HepG2 (cell line): Measurements from ENCODE around the gene RSKR. TPM values are rescaled to one million over a fixed set of nuclear protein-coding genes. Genes with fewer than 3 reads are reported as not detected.
A peak's percentile ranks its signal among the peaks of the same experiment; 100 is the strongest.

Experiments used
- ATM ChIP-seq: fragments of 450-650 bp; IDR thresholded peaks from 2 replicates; pipeline ENCODE4 v1.7.1; 2017; ENCODE audit warnings: mild to moderate bottlenecking, borderline replicate concordance
- BHLHE40 ChIP-seq: IDR thresholded peaks from 2 replicates; pipeline ENCODE4 v1.6.1; 2011; ENCODE audit warnings: low read length, improper control_type of control experiment
- FOXA1 ChIP-seq, 2 experiments: fragments of 450-650 bp in 1 of 2; sonication (generic) in 1 of 2; formaldehyde crosslinking in 1 of 2; IDR thresholded peaks; 2 replicates each; pipeline versions ENCODE4 v1.4.0 to v1.6.1; 2016 to 2020; ENCODE audit warnings: missing genetic modification reagents in 1 of 2
- GTF3A ChIP-seq: sonication (generic); formaldehyde crosslinking; conservative IDR thresholded peaks from 2 replicates; pipeline ENCODE4 v1.4.0; 2020; ENCODE audit warnings: mild to moderate bottlenecking, missing genetic modification reagents
- HMGA1 ChIP-seq: sonication (generic); formaldehyde crosslinking; conservative IDR thresholded peaks from 2 replicates; pipeline ENCODE4 v1.4.0; 2020; ENCODE audit warnings: missing genetic modification reagents
- HNF1A ChIP-seq, 2 experiments: sonication (generic) in 1 of 2; formaldehyde crosslinking in 1 of 2; IDR thresholded peaks; 2 replicates each; pipeline versions ENCODE4 v1.4.0 to v1.6.1; 2016 to 2020; ENCODE audit warnings: borderline replicate concordance in 1 of 2, low read depth in 1 of 2, mild to moderate bottlenecking in 1 of 2, missing genetic modification reagents in 1 of 2
- HOXD1 ChIP-seq: sonication (generic); formaldehyde crosslinking; IDR thresholded peaks from 2 replicates; pipeline ENCODE4 v1.5.0; 2020; ENCODE audit warnings: missing genetic modification reagents
- ISL2 ChIP-seq: sonication (generic); formaldehyde crosslinking; IDR thresholded peaks from 2 replicates; pipeline ENCODE4 v1.5.0; 2020; ENCODE audit warnings: missing genetic modification reagents
- MEIS1 ChIP-seq: sonication (generic); formaldehyde crosslinking; IDR thresholded peaks from 2 replicates; pipeline ENCODE4 v1.9.0; 2021; ENCODE audit warnings: mild to moderate bottlenecking, missing genetic modification reagents, moderate library complexity, borderline replicate concordance
- NFYB ChIP-seq: sonication (generic); formaldehyde crosslinking; IDR thresholded peaks from 2 replicates; pipeline ENCODE4 v1.4.0; 2020; ENCODE audit warnings: missing genetic modification reagents
- NRL ChIP-seq: sonication (generic); formaldehyde crosslinking; IDR thresholded peaks from 2 replicates; pipeline ENCODE4 v1.5.0; 2020; ENCODE audit warnings: missing genetic modification reagents, mild to moderate bottlenecking, moderate library complexity, borderline replicate concordance
- PAX8 ChIP-seq: sonication (generic); formaldehyde crosslinking; IDR thresholded peaks from 2 replicates; pipeline ENCODE4 v1.8.0; 2022; ENCODE audit warnings: mild to moderate bottlenecking, missing genetic modification reagents, borderline replicate concordance
- PHF5A ChIP-seq: IDR thresholded peaks from one replicate; pipeline ENCODE4 v1.6.1; 2018; ENCODE audit warnings: low read depth, missing genetic modification reagents; ENCODE audit not compliant: unreplicated experiment
- RFX1 ChIP-seq: fragments of 450-650 bp; IDR thresholded peaks from 2 replicates; pipeline ENCODE4 v1.6.1; 2017
- TFE3 ChIP-seq: IDR thresholded peaks from 2 replicates; pipeline ENCODE4 v1.6.1; 2016
- ZBTB43 ChIP-seq: sonication (generic); formaldehyde crosslinking; conservative IDR thresholded peaks from 2 replicates; pipeline ENCODE4 v1.4.0; 2020; ENCODE audit warnings: missing genetic modification reagents
- ZNF24 ChIP-seq: fragments of 450-650 bp; IDR thresholded peaks from 2 replicates; pipeline ENCODE4 v1.6.1; 2017; ENCODE audit warnings: antibody characterized with exemption, mild to moderate bottlenecking
- ZNF317 ChIP-seq: sonication (generic); formaldehyde crosslinking; IDR thresholded peaks from 2 replicates; pipeline ENCODE4 v1.5.0; 2020; ENCODE audit warnings: mild to moderate bottlenecking, missing genetic modification reagents
- ZNF350 ChIP-seq: sonication (generic); formaldehyde crosslinking; IDR thresholded peaks from 2 replicates; pipeline ENCODE4 v1.4.0; 2020; ENCODE audit warnings: mild to moderate bottlenecking, low read depth, missing genetic modification reagents, borderline replicate concordance
- ZNF704 ChIP-seq: sonication (generic); formaldehyde crosslinking; IDR thresholded peaks from 2 replicates; pipeline ENCODE4 v1.8.1; 2023; ENCODE audit warnings: mild to moderate bottlenecking, inconsistent platforms, moderate library complexity, missing genetic modification reagents, borderline replicate concordance
- ZNF776 ChIP-seq: sonication (generic); formaldehyde crosslinking; IDR thresholded peaks from 2 replicates; pipeline ENCODE4 v1.4.0; 2020; ENCODE audit warnings: mild to moderate bottlenecking, missing genetic modification reagents
- polyA plus RNA-seq, 8 experiments: library from polyadenylated mRNA; depleted of rRNA in 3 of 8; stranded (reverse) in 7 of 8; unstranded in 1 of 8; fragments of >200 nt; fragmentation: Illumina TruSeq in 4 of 8; extraction: Trizol in 4 of 8; gene quantifications; 2 replicates each; pipeline versions ENCODE4 v1.2.1 to v1.2.3, GENCODE V29; 2011 to 2016; ENCODE audit warnings: low read depth in 4 of 8, missing spikeins in 1 of 8, mixed read lengths in 1 of 8; ENCODE audit not compliant: insufficient read depth in 1 of 8
- total RNA-seq, 5 experiments: library from RNA; depleted of rRNA; stranded (reverse); fragments of >200 nt; fragmentation: Illumina TruSeq; extraction: Trizol; gene quantifications; 2 replicates each; pipeline ENCODE4 v1.2.3, GENCODE V29; 2016; ENCODE audit warnings: low read depth in 1 of 5

RSKR gene
- total and polyA plus RNA-seq, 2 of the 13 experiments (the other 11 are each of a cell fraction or from before 2014, with no cell fraction given), result 5.0 to 10.4 TPM

GRCh38 chr17:28661635-28662526 is 47.9 kb upstream of the RSKR start, which contains the start of the genes SDF2 and SUPT6H (continued):
- TF ChIP-seq ISL2 (no peak), ZNF776 (CRISPR knock-in tag) (no peak), TFE3 (CRISPR knock-in tag) (0 out of 2 replicates have a peak, but pooled peaks have one; percentile 5), ZNF704 (CRISPR knock-in tag) (0 out of 2 replicates have a peak, but pooled peaks have one; percentile 25), NFYB (CRISPR knock-in tag) (no peak), ZNF317 (no peak), ZNF24 (no peak), ATM (no peak), ZNF350 (CRISPR knock-in tag) (peak; percentile 84; the same call in 1 of the 2 replicates), HNF1A (IDR thresholded peaks at IDR 0.05; ENCODE audit: low read depth) (no peak), HNF1A (CRISPR knock-in tag; IDR thresholded peaks at IDR 0.05; ENCODE audit: borderline replicate concordance) (peak; percentile 64; the same call in 1 of the 2 replicates), BHLHE40 (no peak), PHF5A (no peak), MEIS1 (CRISPR knock-in tag) (peak; percentile 72; the same call in 1 of the 2 replicates), GTF3A (CRISPR knock-in tag) (no peak; the same call in 1 of the 2 replicates), HMGA1 (CRISPR knock-in tag) (no peak), RFX1 (no peak), HOXD1 (no peak), NRL (peak; percentile 87; the same call in 1 of the 2 replicates), PAX8 (CRISPR knock-in tag) (no peak), ZBTB43 (CRISPR knock-in tag) (no peak), FOXA1 (IDR thresholded peaks at IDR 0.05) (no peak), FOXA1 (CRISPR knock-in tag; IDR thresholded peaks at IDR 0.05) (peak; percentile 40; the same call in 1 of the 2 replicates)
